CD4-positive, CD25-positive, alpha-beta regulatory T cell (primary cell): ENCODE data around the gene SHD. TPM values are rescaled to one million over a fixed set of nuclear protein-coding genes. Genes with fewer than 3 reads are reported as not detected.
"Not testable (repeated sequence)": the region's sequence is repeated elsewhere in the genome, so short reads cannot be mapped to it uniquely, and the experiment has no call there.

ENCODE experiments used
- ATAC-seq, 2 donors: fragments of 150-1000 bp; cut with Tn5 transposase; one replicate each; pipeline ENCODE4 v1.10.0; 2021; ENCODE audit warnings: low read depth in 2 of 2, moderate number of reproducible peaks in 2 of 2, moderate library complexity in 1 of 2
- DNase-seq, 3 donors: peaks; one replicate each; pipeline versions ENCODE4 v3.0.0 to v3.0.0-alpha.2; 2012 to 2022; ENCODE audit warnings: mixed read lengths in 1 of 3
- H3K27ac ChIP-seq: one replicate; pipeline ENCODE4 v1.7.0; 2013; ENCODE audit warnings: mild to moderate bottlenecking, low read length; ENCODE audit not compliant: insufficient read depth, poor library complexity, severe bottlenecking
- H3K27me3 ChIP-seq: one replicate; pipeline ENCODE4 v1.7.0; 2013; ENCODE audit warnings: low read length; ENCODE audit not compliant: control insufficient read depth, insufficient read depth
- H3K36me3 ChIP-seq: one replicate; pipeline ENCODE4 v1.7.0; 2013; ENCODE audit warnings: mild to moderate bottlenecking, low read length, moderate library complexity; ENCODE audit not compliant: control insufficient read depth, insufficient read depth
- H3K4me1 ChIP-seq: 2 replicates; pipeline ENCODE4 v1.7.0; 2013; ENCODE audit warnings: mild to moderate bottlenecking, low read length; ENCODE audit not compliant: insufficient read depth, control insufficient read depth, poor library complexity, severe bottlenecking
- H3K4me3 ChIP-seq: one replicate; pipeline ENCODE4 v1.7.0; 2013; ENCODE audit warnings: low read depth, mild to moderate bottlenecking, low read length, moderate library complexity
- H3K9me3 ChIP-seq, 2 experiments: 1 replicate in 1 of 2; 2 replicates in 1 of 2; pipeline ENCODE4 v1.7.0; 2013; ENCODE audit warnings: low read length in 2 of 2, mild to moderate bottlenecking in 1 of 2, moderate library complexity in 1 of 2; ENCODE audit not compliant: control insufficient read depth in 2 of 2
- H3K27ac Mint-ChIP-seq, 3 donors: one replicate each; pipeline ENCODE4 v1.8.0; 2020 to 2022; ENCODE audit warnings: mild to moderate bottlenecking in 3 of 3, mixed read lengths in 3 of 3, moderate library complexity in 2 of 3
- H3K27me3 Mint-ChIP-seq: one replicate; pipeline ENCODE4 v1.8.0; 2022; ENCODE audit warnings: mild to moderate bottlenecking, mixed read lengths
- H3K36me3 Mint-ChIP-seq: one replicate; pipeline ENCODE4 v1.8.0; 2020; ENCODE audit warnings: mixed read lengths
- H3K4me1 Mint-ChIP-seq, 4 donors: one replicate each; pipeline ENCODE4 v1.8.0; 2020 to 2022; ENCODE audit warnings: mixed read lengths in 4 of 4, mild to moderate bottlenecking in 1 of 4
- H3K4me3 Mint-ChIP-seq, 4 donors: one replicate each; pipeline ENCODE4 v1.8.0; 2020 to 2022; ENCODE audit warnings: mild to moderate bottlenecking in 4 of 4, mixed read lengths in 4 of 4, moderate library complexity in 3 of 4
- H3K9me3 Mint-ChIP-seq, 7 donors: one replicate each; pipeline ENCODE4 v1.8.0; 2020 to 2022; ENCODE audit warnings: mixed read lengths in 7 of 7, mild to moderate bottlenecking in 3 of 7, moderate library complexity in 2 of 7
- polyA plus RNA-seq, 4 donors: library from polyadenylated mRNA; unstranded; fragments of 300-500 nt; fragmentation: Illumina TruSeq; gene quantifications; one replicate each; pipeline ENCODE4 v1.2.3, GENCODE V29; 2021
- total RNA-seq: library from RNA; stranded (reverse); gene quantifications from one replicate; pipeline ENCODE4 v1.2.3, GENCODE V29; 2022

Gene SHD
- total and polyA plus RNA-seq, 5 donors from 2014 or later = not detected

- H3K4me1 Mint-ChIP-seq = peaks cover 0 to 4% (median 1%) of the 10 kb centered on the region in 4 donors
- H3K36me3 ChIP-seq = no peaks in the 10 kb centered on the region
- no peaks in the 10 kb centered on the region for H3K9me3 ChIP-seq
- H3K27me3 Mint-ChIP-seq = no peaks in the 10 kb centered on the region
- H3K27me3 ChIP-seq = no peaks in the 10 kb centered on the region
- no peak overlapping the region for H3K4me3 Mint-ChIP-seq
- no peak overlapping the region for H3K27ac Mint-ChIP-seq
- DNase-seq (no peak), ATAC-seq (no peak)
- peaks cover 0 to 1% (median 0%) of the 10 kb centered on the region in 7 donors for H3K9me3 Mint-ChIP-seq
- no peaks in the 10 kb centered on the region for H3K36me3 Mint-ChIP-seq
- H3K4me1 ChIP-seq = no peaks in the 10 kb centered on the region
- no peak overlapping the region for H3K27ac ChIP-seq
- no peak overlapping the region for H3K4me3 ChIP-seq
Observed at GRCh38 chr19:4234862-4235201, 44.2 kb upstream of the SHD start.

GRCh38 chr19:4237510-4237909, 41.6 kb upstream of the SHD start:
- H3K4me1 Mint-ChIP-seq, H3K27ac Mint-ChIP-seq, DNase-seq, H3K27ac ChIP-seq, H3K4me3 Mint-ChIP-seq, H3K9me3 Mint-ChIP-seq, ATAC-seq, H3K36me3 ChIP-seq, H3K4me3 ChIP-seq, H3K27me3 ChIP-seq, H3K27me3 Mint-ChIP-seq, H3K36me3 Mint-ChIP-seq, H3K9me3 ChIP-seq, H3K4me1 ChIP-seq: not testable (repeated sequence)

GRCh38 chr19:4238831-4239230, 40.2 kb upstream of the SHD start:
- no peaks in the 10 kb centered on the region for H3K27me3 Mint-ChIP-seq
- H3K27ac Mint-ChIP-seq = no peak overlapping the region
- Histone ChIP-seq H3K9me3 (peaks cover 4 to 10% of the 10 kb centered on the region in 2 experiments), H3K27ac (no peak overlapping the region), H3K4me1 (no peaks in the 10 kb centered on the region), H3K36me3 (no peaks in the 10 kb centered on the region), H3K27me3 (no peaks in the 10 kb centered on the region), H3K4me3 (no peak overlapping the region)
- ATAC-seq (no peak), DNase-seq (no peak)
- H3K9me3 Mint-ChIP-seq = peaks cover 0 to 9% (median 2%) of the 10 kb centered on the region in 7 donors
- peaks cover 0 to 2% (median 0%) of the 10 kb centered on the region in 4 donors for H3K4me1 Mint-ChIP-seq
- H3K4me3 Mint-ChIP-seq = no peak overlapping the region
- peaks cover 5% of the 10 kb centered on the region for H3K36me3 Mint-ChIP-seq

- Mint-ChIP-seq H3K4me3 (peak overlapping the region in 1 of 4 donors; percentile 17), H3K9me3 (peaks cover 0 to 9% (median 2%) of the 10 kb centered on the region in 7 donors), H3K36me3 (peaks cover 5% of the 10 kb centered on the region), H3K27ac (peak overlapping the region in 1 of 3 donors; percentile 1), H3K4me1 (peaks cover 0 to 9% (median 4%) of the 10 kb centered on the region in 4 donors), H3K27me3 (no peaks in the 10 kb centered on the region)
- Histone ChIP-seq H3K4me3 (no peak overlapping the region), H3K4me1 (peaks cover 7% of the 10 kb centered on the region), H3K27ac (no peak overlapping the region), H3K27me3 (no peaks in the 10 kb centered on the region), H3K36me3 (no peaks in the 10 kb centered on the region), H3K9me3 (peaks cover 4 to 10% of the 10 kb centered on the region in 2 experiments)
- ATAC-seq = no peak
- no peak for DNase-seq
Observed at GRCh38 chr19:4241824-4242430, 37.1 kb upstream of the SHD start.

GRCh38 chr19:4245938-4246337, 33.1 kb upstream of the SHD start:
- not testable (repeated sequence) for H3K27me3 Mint-ChIP-seq, H3K9me3 Mint-ChIP-seq, ATAC-seq, H3K4me1 ChIP-seq, H3K27me3 ChIP-seq, DNase-seq, H3K4me3 ChIP-seq, H3K9me3 ChIP-seq
- H3K4me1 Mint-ChIP-seq = peaks cover 0 to 30% (median 15%) of the 10 kb centered on the region in 4 donors
- Histone ChIP-seq H3K27ac (peak overlapping the region; percentile 100), H3K36me3 (peaks cover 18% of the 10 kb centered on the region)
- H3K36me3 Mint-ChIP-seq = peaks cover 25% of the 10 kb centered on the region
- peak overlapping the region in 2 of 3 donors; percentile 9 to 97 for H3K27ac Mint-ChIP-seq
- peak overlapping the region in 3 of 4 donors; percentile 93 to 95 (median 95) for H3K4me3 Mint-ChIP-seq

GRCh38 chr19:4246767-4247593, 32.1 kb upstream of the SHD start, which contains the start of gene YJU2:
Gene YJU2, plus strand, starts transcription at chr19:4247080. Its CDS starts 67 bp downstream, at chr19:4247147.
- Histone ChIP-seq H3K9me3 (peaks cover 2 to 4% of the 10 kb centered on the region in 2 experiments), H3K36me3 (peaks cover 28% of the 10 kb centered on the region), H3K27me3 (no peaks in the 10 kb centered on the region), H3K4me1 (peaks cover 7% of the 10 kb centered on the region), H3K4me3 (peak within 1 kb of the TSS; percentile 100), H3K27ac (peak within 1 kb of the TSS; percentile 100)
- DNase-seq = peak; percentile 99 to 100 (median 99)
- H3K27me3 Mint-ChIP-seq = no peaks in the 10 kb centered on the region
- ATAC-seq = peak; percentile 93
- H3K4me3 Mint-ChIP-seq = peak within 1 kb of the TSS; percentile 93 to 95 (median 95)
- H3K27ac Mint-ChIP-seq = peak within 1 kb of the TSS; percentile 97 to 99 (median 99)
- H3K9me3 Mint-ChIP-seq = peaks cover 0 to 2% (median 1%) of the 10 kb centered on the region in 7 donors
- H3K36me3 Mint-ChIP-seq = peaks cover 27% of the 10 kb centered on the region
- H3K4me1 Mint-ChIP-seq = peaks cover 0 to 30% (median 16%) of the 10 kb centered on the region in 4 donors

- Mint-ChIP-seq H3K27ac (no peak overlapping the region), H3K36me3 (peaks cover 34% of the 10 kb centered on the region), H3K4me3 (no peak overlapping the region), H3K9me3 (peaks cover 0 to 2% (median 0%) of the 10 kb centered on the region in 7 donors), H3K4me1 (peaks cover 0 to 6% (median under 1%) of the 10 kb centered on the region in 4 donors), H3K27me3 (no peaks in the 10 kb centered on the region)
- H3K4me3 ChIP-seq = no peak overlapping the region
- H3K36me3 ChIP-seq = peaks cover 84% of the 10 kb centered on the region
- peaks cover 5 to 7% of the 10 kb centered on the region in 2 experiments for H3K9me3 ChIP-seq
- DNase-seq (peak in 1 of 3 donors; percentile 27), ATAC-seq (no peak)
- H3K27ac ChIP-seq = no peak overlapping the region
- no peaks in the 10 kb centered on the region for H3K27me3 ChIP-seq
- no peaks in the 10 kb centered on the region for H3K4me1 ChIP-seq
Observed at GRCh38 chr19:4256563-4256962, 22.5 kb upstream of the SHD start.
